Naive thymus-derived CD4-positive, alpha-beta T cell (primary cell): ENCODE results near the gene LRRC59. TPM values are rescaled to one million over a fixed set of nuclear protein-coding genes. Genes with fewer than 3 reads are reported as not detected.

Source experiments
- ATAC-seq: fragments of 150-1000 bp; cut with Tn5 transposase; 2 replicates; pipeline ENCODE4 v1.10.0; 2021; ENCODE audit warnings: mild to moderate bottlenecking, moderate library complexity
- CTCF ChIA-PET: fragments of 350-600 bp; sonication (Branson Sonifier 250); formaldehyde crosslinking; loops from one replicate; lab custom pipeline; 2021; ENCODE audit warnings: antibody characterized with exemption; lab: Charles Lee
- POLR2A ChIA-PET: fragments of 350-600 bp; sonication (Branson Sonifier 250); formaldehyde crosslinking; loops from one replicate; lab custom pipeline; 2021; ENCODE audit warnings: antibody characterized with exemption, inconsistent platforms; lab: Charles Lee
- DNase-seq, 9 donors: peaks; one replicate each; pipeline versions ENCODE4 v3.0.0 to v3.0.0-alpha.2; 2020 to 2022; ENCODE audit warnings: mixed read lengths in 1 of 9
- H3K27ac ChIP-seq: one replicate; pipeline ENCODE4 v1.7.0; 2013; ENCODE audit warnings: mild to moderate bottlenecking, low read depth, low read length, moderate library complexity
- H3K27me3 ChIP-seq, 2 donors: one replicate each; pipeline ENCODE4 v1.7.0; 2013; ENCODE audit warnings: low read length in 2 of 2, mild to moderate bottlenecking in 2 of 2, moderate library complexity in 2 of 2; ENCODE audit not compliant: control insufficient read depth in 2 of 2, insufficient read depth in 2 of 2
- H3K36me3 ChIP-seq, 3 experiments: 1 replicate in 2 of 3; 2 replicates in 1 of 3; pipeline ENCODE4 v1.7.0; 2013; ENCODE audit warnings: low read length in 3 of 3, mild to moderate bottlenecking in 3 of 3, moderate library complexity in 1 of 3; ENCODE audit not compliant: insufficient read depth in 3 of 3, control insufficient read depth in 2 of 3
- H3K4me1 ChIP-seq, 2 donors: one replicate each; pipeline ENCODE4 v1.7.0; 2013; ENCODE audit warnings: low read length in 2 of 2, mild to moderate bottlenecking in 2 of 2, moderate library complexity in 1 of 2; ENCODE audit not compliant: control insufficient read depth in 2 of 2, insufficient read depth in 2 of 2
- H3K4me3 ChIP-seq: 2 replicates; pipeline ENCODE4 v1.7.0; 2013; ENCODE audit warnings: mild to moderate bottlenecking, low read length
- H3K9me3 ChIP-seq, 3 experiments: 1 replicate in 2 of 3; 2 replicates in 1 of 3; pipeline ENCODE4 v1.7.0; 2013; ENCODE audit warnings: low read length in 3 of 3; ENCODE audit not compliant: control insufficient read depth in 2 of 3
- H3K27ac Mint-ChIP-seq, 9 donors: one replicate each; pipeline ENCODE4 v1.8.0; 2020 to 2022; ENCODE audit warnings: mixed read lengths in 9 of 9, mild to moderate bottlenecking in 8 of 9, moderate library complexity in 5 of 9, inconsistent platforms in 2 of 9
- H3K27me3 Mint-ChIP-seq, 5 donors: one replicate each; pipeline ENCODE4 v1.8.0; 2021 to 2022; ENCODE audit warnings: mixed read lengths in 5 of 5, mild to moderate bottlenecking in 1 of 5
- H3K36me3 Mint-ChIP-seq, 5 donors: one replicate each; pipeline ENCODE4 v1.8.0; 2020 to 2022; ENCODE audit warnings: mixed read lengths in 5 of 5, mild to moderate bottlenecking in 3 of 5, inconsistent platforms in 1 of 5
- H3K4me1 Mint-ChIP-seq, 7 donors: one replicate each; pipeline ENCODE4 v1.8.0; 2020 to 2022; ENCODE audit warnings: mixed read lengths in 7 of 7, mild to moderate bottlenecking in 3 of 7, inconsistent platforms in 1 of 7
- H3K4me3 Mint-ChIP-seq, 10 donors: one replicate each; pipeline ENCODE4 v1.8.0; 2020 to 2022; ENCODE audit warnings: mild to moderate bottlenecking in 10 of 10, mixed read lengths in 10 of 10, moderate library complexity in 6 of 10, inconsistent platforms in 2 of 10
- H3K9me3 Mint-ChIP-seq, 11 donors: one replicate each; pipeline ENCODE4 v1.8.0; 2020 to 2022; ENCODE audit warnings: mixed read lengths in 11 of 11, mild to moderate bottlenecking in 4 of 11, inconsistent platforms in 1 of 11, moderate library complexity in 1 of 11
- intact Hi-C, 2 donors: fragments of 100-400 bp; cut with micrococcal nuclease; formaldehyde crosslinking; loops; one replicate each; pipeline ENCODE4 v1.15.1; 2023
- polyA plus RNA-seq, 2 donors: library from polyadenylated mRNA; unstranded; fragments of 300-500 nt; fragmentation: Illumina TruSeq; gene quantifications; one replicate each; pipeline ENCODE4 v1.2.3, GENCODE V29; 2021
- total RNA-seq, 6 experiments: library from RNA in 5 of 6; stranded (reverse) in 5 of 6; gene quantifications; 1 replicate in 5 of 6; 2 replicates in 1 of 6; pipeline ENCODE4 v1.2.3 and lab custom pipeline; 2021 to 2026

LRRC59 gene
- total and polyA plus RNA-seq, 7 experiments from 2014 or later = 13.4 to 67.1 (median 28.5) TPM

GRCh38 chr17:50382931-50383330 is 14.4 kb downstream of the LRRC59 start:
- H3K9me3 Mint-ChIP-seq = no peaks in the 10 kb centered on the region
- CTCF ChIA-PET = no interaction called here
- POLR2A ChIA-PET = interaction anchor here (2.3 kb wide), 1 partner anchor 10 kb away, joined by 7 read pairs; the partner anchor contains the start of genes EME1 and MRPL27
- Histone ChIP-seq H3K27ac (no peak overlapping the region), H3K4me3 (no peak overlapping the region), H3K36me3 (peaks cover 10 to 79% (median 40%) of the 10 kb centered on the region in 3 experiments), H3K27me3 (no peaks in the 10 kb centered on the region), H3K9me3 (no peaks in the 10 kb centered on the region), H3K4me1 (no peaks in the 10 kb centered on the region)
- H3K4me1 Mint-ChIP-seq = peaks cover 0 to 8% (median 0%) of the 10 kb centered on the region in 7 donors
- intact Hi-C loops = no loop called here
- ATAC-seq (no peak), DNase-seq (no peak)
- no peak overlapping the region for H3K4me3 Mint-ChIP-seq
- no peaks in the 10 kb centered on the region for H3K27me3 Mint-ChIP-seq
- no peak overlapping the region for H3K27ac Mint-ChIP-seq
- peaks cover 16 to 47% (median 24%) of the 10 kb centered on the region in 5 donors for H3K36me3 Mint-ChIP-seq

DNA sequence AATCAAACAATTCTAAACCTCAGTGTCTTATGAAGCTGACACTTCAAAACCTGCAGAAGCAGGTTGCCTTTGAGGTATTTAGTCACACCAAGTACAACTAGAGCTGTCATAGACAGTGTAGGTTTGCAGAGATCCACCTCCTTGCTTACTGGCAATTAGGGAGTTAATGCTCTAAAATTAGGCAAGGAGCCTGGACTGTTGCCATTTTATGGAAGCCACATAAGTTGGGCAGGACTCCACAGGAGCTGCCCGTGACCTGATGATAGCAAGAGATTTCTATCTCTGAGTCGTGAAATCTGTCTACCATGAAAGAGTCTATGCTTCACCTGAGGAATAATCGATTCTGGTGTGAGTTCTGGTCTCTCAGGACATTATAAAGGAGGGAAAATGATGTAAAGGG is 15.4 kb downstream of the LRRC59 start:
- Mint-ChIP-seq H3K36me3 (peaks cover 13 to 38% (median 15%) of the 10 kb centered on the region in 5 donors), H3K27me3 (no peaks in the 10 kb centered on the region), H3K27ac (peak overlapping the region in 1 of 9 donors; percentile 13), H3K4me3 (no peak overlapping the region), H3K9me3 (no peaks in the 10 kb centered on the region), H3K4me1 (peaks cover 0 to 4% (median 0%) of the 10 kb centered on the region in 7 donors)
- no peak overlapping the region for H3K27ac ChIP-seq
- H3K9me3 ChIP-seq = no peaks in the 10 kb centered on the region
- CTCF ChIA-PET = no interaction called here
- no peak for ATAC-seq
- H3K27me3 ChIP-seq = no peaks in the 10 kb centered on the region
- DNase-seq = no peak
- intact Hi-C loops = no loop called here
- H3K4me3 ChIP-seq = no peak overlapping the region
- POLR2A ChIA-PET = interaction anchor here (1.4 to 2.3 kb wide), 2 partner anchors 9 to 10 kb away, joined by 4 to 7 read pairs; partner anchors contain the start of genes EME1 and MRPL27
- H3K4me1 ChIP-seq = no peaks in the 10 kb centered on the region
- H3K36me3 ChIP-seq = peaks cover 10 to 69% (median 30%) of the 10 kb centered on the region in 3 experiments

GRCh38 chr17:50381260-50381815 is 16.0 kb downstream of the LRRC59 start:
- Histone ChIP-seq H3K9me3 (no peaks in the 10 kb centered on the region), H3K27me3 (no peaks in the 10 kb centered on the region), H3K4me3 (no peak overlapping the region), H3K4me1 (no peaks in the 10 kb centered on the region), H3K36me3 (peaks cover 10 to 63% (median 25%) of the 10 kb centered on the region in 3 experiments), H3K27ac (no peak overlapping the region)
- Mint-ChIP-seq H3K9me3 (no peaks in the 10 kb centered on the region), H3K27me3 (no peaks in the 10 kb centered on the region), H3K4me3 (no peak overlapping the region), H3K27ac (peak overlapping the region in 2 of 9 donors; percentile 4 to 54), H3K4me1 (peaks cover 0 to 4% (median 0%) of the 10 kb centered on the region in 7 donors), H3K36me3 (peaks cover 11 to 32% (median 12%) of the 10 kb centered on the region in 5 donors)
- DNase-seq (no peak), ATAC-seq (no peak)
- intact Hi-C loops = no loop called here
- ChIA-PET POLR2A (interaction anchor here (1.4 to 2.3 kb wide), 2 partner anchors 8 to 10 kb away, joined by 4 to 7 read pairs; partner anchors contain the start of genes EME1 and MRPL27), CTCF (no interaction called here)

DNA sequence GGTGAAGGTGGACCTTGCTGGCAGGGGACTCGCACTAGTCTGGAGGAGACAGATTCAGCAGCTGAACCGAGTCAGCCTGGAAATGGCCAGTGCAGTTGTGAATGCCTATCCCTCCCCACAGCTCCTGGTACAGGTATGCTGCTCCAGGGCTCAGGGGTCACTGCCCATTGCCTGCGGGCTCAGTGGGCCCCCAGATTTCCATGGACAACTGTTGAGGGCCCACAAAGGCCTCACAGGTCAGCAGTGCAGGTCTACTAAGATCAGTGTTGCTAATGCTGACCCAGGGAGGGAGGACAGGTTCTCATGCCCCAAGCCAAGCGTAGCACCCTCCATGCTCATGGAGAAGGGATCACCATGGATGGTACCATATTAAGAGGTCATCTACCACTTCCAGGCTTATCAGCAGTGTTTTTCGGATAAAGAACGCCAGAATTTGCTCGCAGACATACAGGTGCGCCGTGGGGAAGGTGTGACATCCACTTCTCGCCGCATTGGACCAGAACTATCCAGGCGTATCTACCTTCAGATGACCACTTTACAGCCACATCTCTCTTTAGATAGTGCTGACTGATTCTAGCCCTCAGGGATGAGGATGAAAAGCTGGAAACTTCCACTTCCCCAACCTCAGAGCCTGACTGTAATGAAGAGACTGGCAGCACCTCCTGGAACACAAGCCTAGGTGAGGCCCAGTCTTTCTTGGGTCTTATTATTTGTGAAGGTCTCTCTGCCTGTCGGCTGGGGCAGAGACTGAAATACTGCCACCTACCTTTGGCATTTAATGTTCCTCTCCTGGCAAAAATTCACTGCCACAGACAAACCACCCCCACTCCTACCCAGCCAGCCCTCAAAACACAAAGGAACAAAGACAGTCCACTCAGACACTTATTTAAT is 16.7 kb downstream of the LRRC59 start:
- Mint-ChIP-seq H3K4me1 (peaks cover 0 to 4% (median 0%) of the 10 kb centered on the region in 7 donors), H3K27me3 (no peaks in the 10 kb centered on the region), H3K27ac (no peak overlapping the region), H3K4me3 (no peak overlapping the region), H3K9me3 (no peaks in the 10 kb centered on the region), H3K36me3 (peaks cover 8 to 28% (median 12%) of the 10 kb centered on the region in 5 donors)
- DNase-seq (no peak), ATAC-seq (peak; percentile 17)
- H3K27me3 ChIP-seq = no peaks in the 10 kb centered on the region
- ChIA-PET POLR2A (interaction anchor here (1.4 to 2.1 kb wide), 2 partner anchors 11 to 17 kb away, joined by 4 to 7 read pairs; partner anchors contain the start of gene LRRC59), CTCF (interaction anchor here (1.1 kb wide), 1 partner anchor 18 kb away, joined by 5 read pairs; no protein-coding TSS in a partner anchor)
- no peak overlapping the region for H3K4me3 ChIP-seq
- peaks cover 10 to 56% (median 24%) of the 10 kb centered on the region in 3 experiments for H3K36me3 ChIP-seq
- H3K27ac ChIP-seq = no peak overlapping the region
- H3K4me1 ChIP-seq = no peaks in the 10 kb centered on the region
- no peaks in the 10 kb centered on the region for H3K9me3 ChIP-seq
- intact Hi-C loops = no loop called here

- H3K4me3 ChIP-seq = no peak overlapping the region
- ChIA-PET CTCF (interaction anchor here (0.6 to 1.1 kb wide), 2 partner anchors 17 to 202 kb away, joined by 3 to 5 read pairs; no protein-coding TSS in a partner anchor), POLR2A (interaction anchor here (2.1 kb wide), 1 partner anchor 18 kb away, joined by 7 read pairs; the partner anchor contains the start of gene LRRC59)
- H3K27ac ChIP-seq = no peak overlapping the region
- H3K4me3 Mint-ChIP-seq = no peak overlapping the region
- no peaks in the 10 kb centered on the region for H3K4me1 ChIP-seq
- intact Hi-C loops = no loop called here
- ATAC-seq = peak; percentile 31
- H3K27ac Mint-ChIP-seq = peak overlapping the region in 1 of 9 donors; percentile 14
- H3K36me3 Mint-ChIP-seq = peaks cover 0 to 19% (median 6%) of the 10 kb centered on the region in 5 donors
- no peaks in the 10 kb centered on the region for H3K9me3 ChIP-seq
- H3K4me1 Mint-ChIP-seq = peaks cover 0 to 4% (median 0%) of the 10 kb centered on the region in 7 donors
- no peaks in the 10 kb centered on the region for H3K9me3 Mint-ChIP-seq
- H3K27me3 ChIP-seq = no peaks in the 10 kb centered on the region
- no peak for DNase-seq
- H3K27me3 Mint-ChIP-seq = no peaks in the 10 kb centered on the region
- peaks cover 5 to 46% (median 18%) of the 10 kb centered on the region in 3 experiments for H3K36me3 ChIP-seq
Observed at GRCh38 chr17:50379351-50380132, 17.8 kb downstream of the LRRC59 start.
